ENCODE measurements around the gene PRM3.

The PRM3 gene

DNA sequence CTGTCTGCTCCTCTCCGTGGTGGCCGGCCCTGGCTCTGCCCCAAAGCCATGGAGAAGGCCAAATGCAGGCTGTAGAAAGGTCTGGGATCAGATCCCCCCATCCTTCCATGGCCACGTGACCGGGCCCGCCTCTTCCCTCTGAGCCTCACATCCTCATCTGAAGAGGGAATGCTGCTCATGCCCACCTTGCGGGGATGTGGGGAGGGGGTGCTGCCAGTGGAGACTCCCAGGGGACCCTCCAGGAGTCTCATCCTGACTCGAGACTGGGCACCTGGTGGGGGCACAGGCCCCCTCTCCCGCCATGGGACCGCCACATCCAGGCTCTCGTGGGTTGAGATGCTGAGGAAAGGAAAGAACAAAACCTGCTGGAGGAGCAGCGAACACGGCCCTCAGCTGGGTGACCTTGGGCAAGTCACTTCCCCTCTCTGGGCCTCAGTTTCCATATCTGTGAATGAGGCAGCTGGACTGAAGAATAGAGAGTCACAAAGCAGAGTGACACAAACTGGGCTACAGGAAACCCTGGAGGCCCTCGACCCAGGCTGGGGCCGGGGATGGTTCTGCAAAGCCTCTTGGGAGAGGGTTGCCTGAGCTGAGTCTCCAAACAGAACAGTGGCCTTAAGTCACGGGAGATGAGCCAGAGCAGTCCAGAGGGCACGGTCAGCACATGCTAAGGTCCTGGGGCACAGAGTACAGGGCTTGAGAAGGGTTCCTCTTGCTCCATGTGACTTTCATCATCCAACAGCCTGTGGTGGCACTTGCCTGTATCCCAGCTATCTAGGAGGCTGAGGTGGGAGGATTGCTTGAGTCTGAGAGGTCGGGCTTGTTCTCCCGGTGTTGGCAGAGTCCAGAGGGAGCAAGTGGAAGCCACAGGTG lies 47.5 kb downstream of the PRM3 start:
- no peak for DNase-seq (ENCODE audit: low spot score)

DNA sequence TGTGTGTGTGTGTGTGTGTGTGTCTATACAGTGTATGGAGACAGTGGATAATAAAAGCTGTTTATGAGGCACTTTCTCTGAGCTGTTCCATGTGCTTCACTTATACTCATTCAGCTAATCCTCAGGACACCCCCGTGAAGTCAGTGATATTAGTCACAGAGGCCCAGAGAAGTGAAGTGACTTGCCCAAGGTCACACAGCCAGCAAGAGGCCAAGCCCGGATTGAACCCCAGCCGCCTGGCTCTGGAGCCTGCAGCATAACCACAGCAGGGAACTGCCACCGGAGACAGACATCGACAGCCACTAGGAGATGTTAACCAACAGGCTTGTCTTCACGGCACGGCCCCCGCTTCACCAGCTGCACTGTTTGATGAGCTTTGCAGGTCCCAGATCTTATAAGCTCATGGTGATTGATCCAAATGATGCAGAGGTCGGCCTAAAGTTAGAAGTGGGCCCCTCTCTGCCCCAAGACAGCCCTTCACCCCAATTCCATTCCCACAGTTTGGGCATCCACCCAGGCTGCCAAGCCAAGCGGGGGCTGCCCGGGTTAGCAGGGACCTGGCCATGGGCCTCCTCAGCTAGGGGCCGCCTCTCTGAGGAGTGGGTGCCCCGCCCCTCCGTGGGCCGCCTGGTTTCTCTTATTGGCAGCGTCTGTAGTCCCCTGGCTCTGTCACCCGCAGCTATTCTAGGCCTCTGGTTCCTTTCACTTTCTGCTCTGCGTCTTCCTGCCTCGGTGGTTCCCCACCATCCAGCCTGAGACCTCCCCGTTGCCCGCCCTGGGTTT lies 48.3 kb downstream of the PRM3 start:
- peak; percentile 40 for DNase-seq (ENCODE audit: low spot score)

DNA sequence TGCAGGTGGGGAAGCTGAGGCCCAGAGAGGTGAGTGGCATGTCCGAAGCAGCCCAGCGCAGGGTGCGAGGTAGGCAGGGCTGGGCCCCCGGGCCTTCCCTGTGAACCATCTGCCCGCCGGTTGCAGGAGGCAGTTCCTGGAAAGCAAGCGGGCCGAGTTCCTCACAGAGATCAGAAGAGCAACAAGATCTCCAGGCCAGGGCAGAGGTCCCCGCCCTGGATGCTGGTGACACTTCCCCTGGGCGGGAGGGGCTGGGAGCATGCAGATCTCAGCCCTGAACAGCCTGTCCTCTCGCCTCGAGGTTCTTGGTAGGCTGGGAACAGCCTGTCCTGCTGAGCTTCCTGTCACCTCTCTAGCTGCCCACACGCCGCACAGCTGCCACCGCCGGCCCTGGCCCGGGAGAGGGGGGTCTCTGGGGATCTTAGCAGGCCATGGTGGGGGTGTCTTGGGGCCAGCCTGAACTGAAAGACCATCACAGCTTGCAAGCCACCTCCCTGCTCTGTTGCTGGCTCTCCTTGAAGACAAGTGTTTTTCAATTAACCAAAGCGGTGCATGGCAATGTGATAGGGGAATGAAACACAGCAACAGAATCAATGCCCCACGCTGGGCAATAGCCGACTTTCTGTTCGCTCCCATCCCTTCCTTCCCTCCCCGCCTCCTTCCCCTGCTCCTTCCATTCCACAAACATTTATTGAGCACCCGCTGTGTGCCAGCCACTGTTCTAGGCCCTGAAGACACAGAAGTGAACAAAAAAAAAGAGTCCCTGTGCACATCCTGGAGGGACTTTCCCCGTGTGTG lies 49.1 kb downstream of the PRM3 start:
- no peak for DNase-seq (ENCODE audit: low spot score)

Small RNAs within 50 kb of the gene (small RNA-seq; reads per million reads assigned to genes)
- 0 reads per million in 2 experiments for gene MIR548H2
- 0 reads per million in 2 experiments for gene RF00019
- 0 reads per million in 2 experiments for gene RF00554

Measured in SK-N-DZ (cell line).